GM10847 (cell line): Measurements from ENCODE around the gene CEACAM7.

Experiments
- POLR2A ChIP-seq: IDR thresholded peaks from 2 replicates; pipeline ENCODE4 v1.6.1; 2011; ENCODE audit not compliant: insufficient read length; ENCODE audit errors: extremely low read depth

The CEACAM7 gene

DNA sequence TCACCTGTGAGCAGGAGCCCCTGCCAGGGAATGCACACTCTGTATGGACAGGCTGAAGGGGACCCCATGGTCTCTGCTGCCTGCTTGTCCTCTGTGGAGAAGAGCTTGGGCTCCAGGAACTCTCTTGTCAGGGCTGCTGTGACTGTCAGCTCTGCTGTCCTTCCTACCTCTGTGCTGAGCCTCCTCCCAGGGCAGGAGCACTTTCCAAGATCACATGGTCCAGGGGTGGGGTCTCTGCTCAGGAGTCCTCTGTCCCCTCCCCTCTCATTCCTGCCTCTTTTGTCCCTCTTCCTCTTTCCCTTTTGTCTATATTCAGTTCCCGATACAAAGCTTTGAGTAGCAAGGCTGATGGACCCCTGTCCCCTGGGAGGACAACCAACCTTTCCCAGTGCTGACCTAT is at the start of gene CEACAM7:
CEACAM7 (minus strand) TSS at position 173 of the 400 bp plus-strand sequence; CDS start at position 68, 105 bp downstream.
- no peak for TF ChIP-seq POLR2A

- no peak for TF ChIP-seq POLR2A
Observed at GRCh38 chr19:41735071-41735600, 47.1 kb upstream of the CEACAM7 start.

GRCh38 chr19:41734585-41734984 is 46.5 kb upstream of the CEACAM7 start:
- TF ChIP-seq POLR2A: no peak

DNA sequence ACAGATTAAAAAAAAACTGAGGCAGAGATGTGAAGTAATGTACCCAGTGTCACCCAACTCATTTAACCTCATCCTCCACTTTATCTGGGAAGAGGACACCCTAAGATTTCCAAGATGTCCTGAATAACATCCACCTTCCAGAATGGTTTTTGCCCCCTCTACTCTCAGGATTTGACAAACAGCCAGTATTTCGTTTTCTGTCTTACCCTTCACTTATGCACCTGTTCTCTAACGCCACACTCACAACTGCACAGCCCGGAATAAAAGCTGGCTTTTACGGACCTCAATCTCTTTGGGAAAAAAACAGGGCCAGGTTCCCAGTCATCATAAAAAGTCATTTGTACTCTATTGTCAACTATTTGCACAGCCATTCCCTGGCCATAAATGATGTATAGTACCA is 46.1 kb upstream of the CEACAM7 start:
- TF ChIP-seq POLR2A: no peak

DNA sequence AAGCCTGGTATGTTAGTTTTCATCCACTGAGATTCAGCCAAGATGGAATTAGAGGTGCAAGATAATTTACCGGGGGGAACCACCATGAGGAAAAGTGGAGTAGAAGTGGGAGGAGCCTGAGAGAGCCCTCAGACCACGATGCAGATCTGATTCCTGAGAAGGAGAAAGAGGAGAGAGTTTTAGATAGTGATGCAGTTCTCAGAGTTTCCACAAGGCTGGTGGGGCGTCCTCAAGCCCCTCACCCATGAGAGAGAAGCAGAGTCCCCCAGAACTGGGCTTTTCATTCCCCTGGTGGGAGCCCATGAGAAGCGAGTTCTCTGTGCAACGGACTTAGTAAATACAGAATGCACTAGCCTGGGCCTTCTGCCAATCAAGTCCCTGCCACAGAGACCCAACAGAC is 38.4 kb upstream of the CEACAM7 start:
- no peak for TF ChIP-seq POLR2A

DNA sequence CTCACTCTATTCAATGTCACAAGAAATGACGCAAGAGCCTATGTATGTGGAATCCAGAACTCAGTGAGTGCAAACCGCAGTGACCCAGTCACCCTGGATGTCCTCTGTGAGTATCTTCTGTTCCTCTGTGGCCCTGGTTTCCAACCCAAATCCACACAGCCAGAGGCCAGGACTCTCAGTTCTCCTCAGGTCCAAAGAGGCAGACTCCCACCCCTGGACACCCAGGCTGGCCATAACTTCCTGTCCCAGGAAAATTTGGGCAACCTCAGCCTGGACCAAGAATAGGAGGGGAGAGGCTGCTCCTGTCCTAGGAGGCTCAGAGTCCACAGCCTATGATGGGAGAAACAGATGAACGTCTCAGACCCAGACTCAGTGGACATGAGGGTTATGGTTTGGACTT is 32.0 kb upstream of the CEACAM7 start:
- no peak for TF ChIP-seq POLR2A

- no peak for TF ChIP-seq POLR2A
Observed at GRCh38 chr19:41718761-41719160, 30.7 kb upstream of the CEACAM7 start.

- no peak for TF ChIP-seq POLR2A
Observed at GRCh38 chr19:41714598-41714997, 26.5 kb upstream of the CEACAM7 start.

DNA sequence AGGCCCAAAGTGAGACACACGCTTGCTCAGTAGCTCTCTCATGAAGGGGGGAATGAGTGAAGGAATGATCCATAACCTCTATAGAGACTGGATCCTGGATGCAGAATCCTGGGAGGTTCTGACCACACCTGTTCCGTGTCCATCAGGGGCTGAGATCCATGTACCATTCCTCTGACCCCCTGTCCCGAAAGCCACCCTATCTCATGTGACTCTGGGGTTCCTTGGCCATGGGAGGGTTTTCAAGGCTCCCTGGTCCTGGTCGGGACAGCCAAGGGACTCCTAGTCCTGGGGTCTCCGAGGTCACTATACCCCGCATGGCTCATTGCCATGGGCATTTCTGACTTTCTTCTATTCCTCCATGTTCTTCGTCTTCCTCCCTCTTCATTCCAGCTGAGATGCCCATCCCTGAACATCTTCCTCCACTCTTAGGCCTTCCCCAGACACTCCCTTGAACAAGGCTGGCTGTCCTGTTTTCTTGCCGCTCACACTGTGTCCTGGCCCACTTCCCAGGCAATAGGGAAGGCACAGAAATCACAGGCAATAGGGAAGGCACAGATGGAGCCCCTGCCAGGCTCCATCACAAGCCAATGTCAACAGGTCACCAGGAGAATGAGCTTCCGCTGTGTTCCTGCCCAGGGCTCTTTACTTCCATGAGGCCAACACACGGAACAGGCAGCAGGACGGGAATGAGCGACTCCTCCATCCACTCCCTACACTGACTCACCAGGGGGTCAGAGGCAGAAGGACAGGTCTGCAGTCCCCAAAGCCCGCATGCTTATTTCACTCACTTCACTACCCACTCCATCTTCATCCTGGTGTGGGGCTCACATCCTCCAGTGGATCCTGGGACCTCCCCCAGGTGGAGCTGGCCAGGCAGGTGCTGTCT is 23.5 kb upstream of the CEACAM7 start:
- no peak for TF ChIP-seq POLR2A

DNA sequence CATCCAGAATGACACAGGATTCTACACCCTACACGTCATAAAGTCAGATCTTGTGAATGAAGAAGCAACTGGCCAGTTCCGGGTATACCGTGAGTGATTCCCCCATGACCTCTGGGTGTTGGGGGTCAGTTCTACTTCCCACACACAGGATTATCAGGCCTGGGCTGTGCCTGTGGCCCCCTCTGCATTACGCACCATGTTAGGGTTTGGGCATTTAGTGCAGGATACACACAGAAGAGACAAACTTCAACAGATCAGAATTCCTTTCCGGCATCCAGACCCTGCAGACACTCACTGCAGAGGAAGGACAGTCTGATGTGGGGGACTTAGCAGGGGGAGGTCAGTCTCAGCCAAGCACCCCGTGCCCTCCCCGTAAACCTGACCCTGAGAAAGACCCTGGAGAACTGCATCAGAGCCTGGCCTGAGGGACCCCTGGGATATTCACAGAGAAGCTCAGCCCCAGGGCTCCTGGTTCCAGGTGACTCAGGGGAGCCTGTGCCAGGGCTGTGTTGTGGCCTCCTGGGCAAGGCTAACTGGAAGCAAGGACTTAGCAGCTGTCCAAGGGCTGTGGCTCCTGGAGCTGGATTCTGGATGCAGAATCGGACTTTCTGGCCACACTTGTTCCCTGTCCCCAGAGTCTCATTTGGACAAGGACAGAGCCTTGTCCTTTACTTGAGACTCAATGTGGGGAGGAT is 22.0 kb upstream of the CEACAM7 start:
- no peak for TF ChIP-seq POLR2A

DNA sequence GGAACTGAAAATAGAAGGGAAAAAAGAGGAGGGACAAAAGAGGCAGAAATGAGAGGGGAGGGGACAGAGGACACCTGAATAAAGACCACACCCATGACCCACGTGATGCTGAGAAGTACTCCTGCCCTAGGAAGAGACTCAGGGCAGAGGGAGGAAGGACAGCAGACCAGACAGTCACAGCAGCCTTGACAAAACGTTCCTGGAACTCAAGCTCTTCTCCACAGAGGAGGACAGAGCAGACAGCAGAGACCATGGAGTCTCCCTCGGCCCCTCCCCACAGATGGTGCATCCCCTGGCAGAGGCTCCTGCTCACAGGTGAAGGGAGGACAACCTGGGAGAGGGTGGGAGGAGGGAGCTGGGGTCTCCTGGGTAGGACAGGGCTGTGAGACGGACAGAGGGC is 20.4 kb upstream of the CEACAM7 start, which contains the start of gene CEACAM5:
CEACAM5 (plus strand) TSS at position 146 of the 400 bp plus-strand sequence; CDS start at position 252, 106 bp downstream.
- no peak for TF ChIP-seq POLR2A

GRCh38 chr19:41707871-41708371 is 19.9 kb upstream of the CEACAM7 start:
- TF ChIP-seq POLR2A: no peak

- TF ChIP-seq POLR2A: no peak
Observed at GRCh38 chr19:41707502-41707812, 19.4 kb upstream of the CEACAM7 start.

- TF ChIP-seq POLR2A: no peak
Observed at GRCh38 chr19:41706741-41707501, 18.9 kb upstream of the CEACAM7 start.
